Loucy (cell line): ENCODE measurements around the gene MT1B.

Experiments
- EZH2phosphoT487 ChIP-seq: fragments of 200-600 bp; IDR thresholded peaks from 2 replicates; pipeline ENCODE4 v1.6.1; 2018; ENCODE audit warnings: antibody characterized with exemption, mild to moderate bottlenecking, moderate library complexity, borderline replicate concordance
- TF ChIP-seq, protein P1 (sequence below): fragments of 200-600 bp; sonication (generic); conservative IDR thresholded peaks from 2 replicates; pipeline ENCODE4 v1.5.1; 2014; ENCODE audit warnings: mild to moderate bottlenecking, antibody characterized with exemption, low read length

DNA sequence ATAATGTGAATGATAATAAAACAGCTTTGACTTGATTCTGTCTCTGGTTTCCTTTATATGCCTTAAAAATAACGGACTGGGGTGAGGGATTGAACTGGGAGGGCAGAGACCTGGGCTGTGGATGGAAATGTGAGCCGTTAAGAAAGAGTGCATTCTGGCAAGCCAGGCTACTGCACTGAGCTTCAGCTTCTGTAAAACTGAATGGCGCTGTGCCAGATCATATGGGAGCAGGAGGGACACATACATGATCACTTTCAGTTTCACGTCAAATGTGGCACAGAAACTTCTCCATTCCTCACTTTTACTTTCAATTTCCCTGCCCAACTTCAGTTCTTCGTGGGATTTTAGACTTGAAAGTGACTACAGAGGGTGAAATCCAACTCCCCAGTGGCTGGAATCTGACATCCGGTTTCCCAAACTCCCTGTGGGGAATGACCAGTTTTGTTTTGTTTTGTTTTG lies 42.2 kb upstream of the MT1B start:
- TF ChIP-seq, protein P1, sequence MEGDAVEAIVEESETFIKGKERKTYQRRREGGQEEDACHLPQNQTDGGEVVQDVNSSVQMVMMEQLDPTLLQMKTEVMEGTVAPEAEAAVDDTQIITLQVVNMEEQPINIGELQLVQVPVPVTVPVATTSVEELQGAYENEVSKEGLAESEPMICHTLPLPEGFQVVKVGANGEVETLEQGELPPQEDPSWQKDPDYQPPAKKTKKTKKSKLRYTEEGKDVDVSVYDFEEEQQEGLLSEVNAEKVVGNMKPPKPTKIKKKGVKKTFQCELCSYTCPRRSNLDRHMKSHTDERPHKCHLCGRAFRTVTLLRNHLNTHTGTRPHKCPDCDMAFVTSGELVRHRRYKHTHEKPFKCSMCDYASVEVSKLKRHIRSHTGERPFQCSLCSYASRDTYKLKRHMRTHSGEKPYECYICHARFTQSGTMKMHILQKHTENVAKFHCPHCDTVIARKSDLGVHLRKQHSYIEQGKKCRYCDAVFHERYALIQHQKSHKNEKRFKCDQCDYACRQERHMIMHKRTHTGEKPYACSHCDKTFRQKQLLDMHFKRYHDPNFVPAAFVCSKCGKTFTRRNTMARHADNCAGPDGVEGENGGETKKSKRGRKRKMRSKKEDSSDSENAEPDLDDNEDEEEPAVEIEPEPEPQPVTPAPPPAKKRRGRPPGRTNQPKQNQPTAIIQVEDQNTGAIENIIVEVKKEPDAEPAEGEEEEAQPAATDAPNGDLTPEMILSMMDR = no peak
- TF ChIP-seq EZH2phosphoT487 = no peak
